Measurements from ENCODE around the gene ZC3H12D.
"Not testable (repeated sequence)": the region's sequence is repeated elsewhere in the genome, so short reads cannot be mapped to it uniquely, and the experiment has no call there.

The ZC3H12D gene

GRCh38 chr6:149484733-149485700 lies at the start of gene ZC3H12D:
Gene ZC3H12D, minus strand, starts transcription at chr6:149485014. Its CDS starts 10,471 bp downstream, at chr6:149474543.
- in situ Hi-C loops (cut with HindIII; ENCODE audit: low sequenced_read_pairs), result no loop called here

DNA sequence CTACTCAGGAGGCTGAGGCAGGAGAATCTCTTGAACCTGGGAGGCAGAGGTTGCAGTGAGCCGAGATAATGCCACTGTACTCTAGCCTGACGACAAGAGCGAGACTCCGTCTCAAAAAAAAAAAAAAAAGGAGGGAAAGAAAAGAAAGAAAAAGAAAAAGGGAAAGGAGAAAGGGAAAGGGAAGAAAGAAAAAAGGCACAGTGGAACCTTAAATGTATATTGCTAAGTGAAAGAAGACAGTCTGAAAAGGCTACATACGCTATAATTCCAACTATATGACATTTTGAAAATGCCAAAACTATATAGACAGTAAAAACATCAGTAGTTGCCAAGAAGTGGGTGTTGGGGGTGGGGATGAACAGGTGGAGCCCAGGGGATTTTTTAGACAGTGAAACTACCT lies 44.8 kb upstream of the ZC3H12D start:
- in situ Hi-C loops (cut with HindIII; ENCODE audit: low sequenced_read_pairs), result no loop called here

GRCh38 chr6:149515494-149515893 lies 30.7 kb upstream of the ZC3H12D start:
- in situ Hi-C loops (cut with HindIII; ENCODE audit: low sequenced_read_pairs), result no loop called here

GRCh38 chr6:149513915-149514314 lies 29.1 kb upstream of the ZC3H12D start:
- in situ Hi-C loops (cut with HindIII; ENCODE audit: low sequenced_read_pairs), result no loop called here

- in situ Hi-C loops (cut with HindIII; ENCODE audit: low sequenced_read_pairs), result no loop called here
These were observed 26.1 kb upstream of the ZC3H12D start for GRCh38 chr6:149510793-149511512.

GRCh38 chr6:149508485-149508884 lies 23.7 kb upstream of the ZC3H12D start:
- in situ Hi-C loops (cut with HindIII; ENCODE audit: low sequenced_read_pairs), result no loop called here

GRCh38 chr6:149503872-149504271 lies 19.1 kb upstream of the ZC3H12D start:
- in situ Hi-C loops (cut with HindIII; ENCODE audit: low sequenced_read_pairs), result no loop called here

DNA sequence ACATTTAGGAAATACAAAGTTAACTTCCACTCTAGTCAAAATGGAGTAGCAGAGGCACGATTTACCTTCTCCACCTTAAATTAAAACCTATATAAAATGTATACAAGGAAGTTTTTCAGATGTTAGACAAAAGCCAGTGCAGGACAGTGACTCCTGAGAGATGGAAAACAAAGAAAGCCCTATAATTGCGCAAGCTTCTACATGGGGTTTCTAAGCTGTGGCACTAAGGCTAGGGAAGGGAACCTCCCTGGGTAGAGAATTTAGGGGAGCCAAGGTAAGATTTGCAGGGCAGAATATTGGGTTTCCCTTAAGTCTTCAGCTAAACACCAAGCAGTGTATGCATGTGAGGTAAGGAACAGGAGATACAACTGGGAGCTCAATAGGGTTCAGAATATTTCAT lies 18.5 kb upstream of the ZC3H12D start:
- in situ Hi-C loops (cut with HindIII; ENCODE audit: low sequenced_read_pairs), result no loop called here

DNA sequence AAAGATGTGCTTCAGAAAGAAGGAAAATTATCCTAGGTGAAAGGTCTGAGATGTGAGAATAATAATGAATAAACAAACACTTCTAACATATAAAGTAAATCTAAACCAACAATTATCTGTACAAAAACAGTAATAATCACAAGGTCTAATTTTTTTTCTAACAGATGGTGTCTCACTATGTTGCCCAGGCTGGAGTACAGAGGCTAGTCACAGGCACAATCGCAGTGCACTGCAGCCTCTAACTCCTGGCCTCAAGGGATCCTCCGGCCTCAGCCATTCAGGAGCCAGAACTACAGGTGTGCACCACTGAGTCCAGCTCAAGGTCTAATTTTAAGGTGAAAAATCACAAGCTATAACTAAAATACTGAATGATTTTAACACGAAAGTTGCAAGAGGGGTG lies 17.0 kb upstream of the ZC3H12D start:
- in situ Hi-C loops (cut with HindIII; ENCODE audit: low sequenced_read_pairs), result no loop called here

- in situ Hi-C loops (cut with HindIII; ENCODE audit: low sequenced_read_pairs), result no loop called here
These were observed 16.4 kb upstream of the ZC3H12D start for GRCh38 chr6:149501201-149501600.

GRCh38 chr6:149500096-149500495 lies 15.3 kb upstream of the ZC3H12D start:
- in situ Hi-C loops (cut with HindIII; ENCODE audit: low sequenced_read_pairs), result no loop called here

GRCh38 chr6:149499066-149499465 lies 14.3 kb upstream of the ZC3H12D start:
- in situ Hi-C loops (cut with HindIII; ENCODE audit: low sequenced_read_pairs), result no loop called here

DNA sequence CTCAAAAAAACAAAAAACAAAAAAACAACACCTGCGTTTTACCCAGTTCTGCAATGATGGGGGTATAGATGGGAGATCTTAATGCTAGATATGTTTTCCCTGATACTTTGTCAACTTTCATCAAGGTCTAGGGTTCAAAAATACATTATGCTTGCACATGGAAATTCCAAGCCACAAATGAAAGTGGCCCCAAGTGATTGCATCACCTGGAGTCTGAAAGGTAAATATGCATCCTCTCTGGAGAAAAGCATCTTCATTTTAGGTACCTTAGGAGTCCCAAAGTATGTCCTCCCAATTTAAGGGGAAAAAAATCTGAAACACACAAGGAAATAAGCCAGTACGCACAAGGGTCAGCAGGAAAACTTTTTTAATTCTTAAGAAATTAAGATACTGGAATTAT lies 12.6 kb upstream of the ZC3H12D start:
- in situ Hi-C loops (cut with HindIII; ENCODE audit: low sequenced_read_pairs), result no loop called here

DNA sequence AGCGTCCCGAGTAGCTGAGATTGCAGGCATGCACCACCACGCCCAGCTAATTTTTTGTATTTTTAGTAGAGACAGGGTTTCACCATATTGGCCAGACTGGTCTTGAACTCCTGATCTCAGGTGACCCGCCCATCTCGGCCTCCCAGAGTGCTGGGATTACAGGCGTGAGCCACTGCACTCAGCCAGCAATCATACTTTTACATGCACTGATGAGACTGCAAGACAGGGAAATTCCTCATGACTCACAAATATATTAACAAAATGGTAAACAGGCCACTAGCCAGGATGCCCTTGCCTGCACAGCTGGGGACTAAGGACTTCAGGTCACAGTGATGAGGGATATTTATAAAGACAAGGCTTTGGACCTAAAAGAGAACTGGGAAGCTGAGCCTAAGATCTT lies 11.8 kb upstream of the ZC3H12D start:
- in situ Hi-C loops (cut with HindIII; ENCODE audit: low sequenced_read_pairs), result not testable (repeated sequence)

- in situ Hi-C loops (cut with HindIII; ENCODE audit: low sequenced_read_pairs), result not testable (repeated sequence)
These were observed 10.7 kb upstream of the ZC3H12D start for GRCh38 chr6:149495349-149496016.

DNA sequence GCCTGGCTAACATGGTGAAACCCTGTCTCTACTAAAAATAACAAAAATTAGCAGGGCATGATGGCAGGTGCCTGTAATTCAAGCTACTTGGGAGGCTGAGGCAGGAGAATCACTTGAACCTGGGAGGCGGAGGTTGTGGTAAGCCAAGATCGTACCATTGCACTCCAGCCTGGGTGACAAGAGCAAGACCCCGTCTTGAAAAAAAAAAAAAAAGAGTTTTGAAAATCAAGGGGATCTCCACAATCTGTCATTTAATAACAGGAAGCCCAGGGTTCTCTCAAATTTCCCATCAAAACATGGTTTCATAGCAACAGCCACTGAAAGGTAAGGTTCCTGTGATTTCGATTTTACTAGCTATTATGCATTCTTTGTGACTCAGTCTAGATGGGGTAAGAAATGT lies 10.0 kb upstream of the ZC3H12D start:
- in situ Hi-C loops (cut with HindIII; ENCODE audit: low sequenced_read_pairs), result not testable (repeated sequence)

GRCh38 chr6:149493761-149494320 lies 9.0 kb upstream of the ZC3H12D start:
- in situ Hi-C loops (cut with HindIII; ENCODE audit: low sequenced_read_pairs), result no loop called here

DNA sequence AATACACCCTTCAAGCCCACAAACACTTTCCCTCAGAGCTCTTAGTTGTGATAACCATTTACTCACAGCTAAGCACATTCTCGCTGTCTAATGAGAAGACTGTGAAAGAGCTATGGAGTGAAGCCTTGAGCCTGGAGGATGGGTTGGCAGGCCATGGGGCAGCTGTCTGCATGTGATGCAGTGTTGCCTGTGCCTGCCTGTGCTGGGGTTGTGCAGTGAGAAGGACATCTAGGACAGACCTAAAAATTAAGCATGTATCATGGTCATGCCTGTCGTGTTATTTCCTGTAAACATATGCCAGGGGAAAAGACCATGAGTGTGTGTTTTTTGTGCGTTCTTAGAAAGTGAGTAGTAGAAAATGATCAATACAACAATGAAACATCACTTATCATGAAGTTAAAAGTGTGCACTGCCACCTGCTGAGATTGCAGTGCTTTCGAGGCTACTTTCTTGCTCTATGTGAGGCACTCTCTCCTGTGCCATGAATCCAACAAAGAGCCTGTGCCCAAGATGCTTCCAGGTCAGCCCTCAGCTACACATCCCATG lies 8.1 kb upstream of the ZC3H12D start:
- in situ Hi-C loops (cut with HindIII; ENCODE audit: low sequenced_read_pairs), result no loop called here

- in situ Hi-C loops (cut with HindIII; ENCODE audit: low sequenced_read_pairs), result no loop called here
These were observed 5.2 kb upstream of the ZC3H12D start for GRCh38 chr6:149489967-149490366.

GRCh38 chr6:149488815-149489214 lies 4.0 kb upstream of the ZC3H12D start:
- in situ Hi-C loops (cut with HindIII; ENCODE audit: low sequenced_read_pairs), result no loop called here

DNA sequence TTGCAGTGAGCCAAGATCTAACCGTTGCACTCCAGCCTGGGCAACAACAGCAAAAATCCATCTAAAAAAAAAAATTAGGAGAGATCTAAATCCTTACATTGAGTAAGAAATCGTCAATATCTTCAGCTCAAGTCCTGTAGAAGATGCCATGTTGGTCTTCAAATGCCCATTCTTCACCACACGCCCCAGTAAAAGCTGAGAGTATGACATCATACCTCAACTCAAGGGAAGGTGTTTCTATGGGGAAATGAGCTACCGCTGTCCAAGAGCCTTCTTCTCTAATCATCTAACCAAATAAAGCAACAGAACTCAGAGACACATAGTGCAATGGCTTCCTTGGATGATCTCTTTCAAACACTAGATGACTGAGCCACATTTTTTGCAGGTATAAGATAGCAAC lies 2.5 kb upstream of the ZC3H12D start:
- in situ Hi-C loops (cut with HindIII; ENCODE audit: low sequenced_read_pairs), result no loop called here
